ENCODE measurements around the gene STK11. TPM values are rescaled to one million over a fixed set of nuclear protein-coding genes. Genes with fewer than 3 reads are reported as not detected.

The STK11 gene
- total and polyA plus RNA-seq, 9 donors, result 36.9 to 71.2 (median 54.2) TPM

DNA sequence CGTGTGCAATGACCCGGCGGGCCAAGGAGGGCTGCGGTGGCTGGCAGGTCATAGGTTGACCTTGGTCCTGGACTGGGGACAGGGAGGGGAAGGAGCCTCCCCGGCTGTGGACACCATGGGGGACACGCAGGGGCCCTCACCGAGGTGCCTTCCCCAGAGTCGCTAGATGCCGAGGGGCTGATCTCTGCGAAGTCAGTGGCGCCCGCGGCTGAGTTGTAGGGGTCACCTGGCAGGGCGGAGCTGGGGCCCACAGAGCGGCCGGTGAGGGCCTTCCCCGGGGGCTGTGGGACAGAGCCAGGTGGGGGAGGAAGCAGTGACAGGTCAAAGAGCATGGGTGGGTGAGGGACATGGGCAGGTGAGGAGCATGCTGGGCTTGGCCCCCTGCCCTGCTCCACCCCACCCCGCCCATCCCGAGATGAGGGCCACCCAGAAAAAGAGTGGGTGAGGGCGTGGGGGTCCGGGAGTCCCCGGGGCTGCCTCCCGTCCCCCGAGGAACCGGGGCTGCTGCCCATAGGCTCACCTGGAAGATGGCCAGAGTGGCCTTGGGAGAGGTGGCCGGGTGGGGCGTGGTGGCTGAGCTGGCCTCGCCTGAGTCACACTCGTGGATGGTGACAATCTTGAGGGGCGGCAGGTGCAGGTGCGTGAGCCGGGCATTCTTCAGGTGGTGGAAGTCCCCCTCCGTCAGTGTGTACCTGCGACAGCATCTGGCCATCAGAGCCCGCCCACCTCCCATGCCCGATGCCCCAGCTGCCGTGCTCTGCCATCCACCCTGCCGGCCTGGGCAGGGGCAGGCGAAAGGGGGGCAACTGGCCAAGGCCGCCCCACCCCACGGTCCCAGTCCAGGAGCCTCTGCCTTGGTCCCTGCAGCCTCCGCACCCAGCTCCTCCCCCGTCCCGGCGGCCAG is 28.7 kb downstream of the STK11 start:
- no peaks in the 10 kb centered on the region for H3K36me3 ChIP-seq
- DNase-seq, result no peak
- H3K27me3 ChIP-seq, result peaks cover 4% of the 10 kb centered on the region
- 86 to 93% (median 89%) methylated on average over 45 of the region's 45 CpGs for WGBS, 3 donors
- TF ChIP-seq EP300 (IDR thresholded peaks at IDR 0.05), result no peak
- TF ChIP-seq POLR2A (IDR thresholded peaks at IDR 0.05), result no peak
- TF ChIP-seq, protein P1, sequence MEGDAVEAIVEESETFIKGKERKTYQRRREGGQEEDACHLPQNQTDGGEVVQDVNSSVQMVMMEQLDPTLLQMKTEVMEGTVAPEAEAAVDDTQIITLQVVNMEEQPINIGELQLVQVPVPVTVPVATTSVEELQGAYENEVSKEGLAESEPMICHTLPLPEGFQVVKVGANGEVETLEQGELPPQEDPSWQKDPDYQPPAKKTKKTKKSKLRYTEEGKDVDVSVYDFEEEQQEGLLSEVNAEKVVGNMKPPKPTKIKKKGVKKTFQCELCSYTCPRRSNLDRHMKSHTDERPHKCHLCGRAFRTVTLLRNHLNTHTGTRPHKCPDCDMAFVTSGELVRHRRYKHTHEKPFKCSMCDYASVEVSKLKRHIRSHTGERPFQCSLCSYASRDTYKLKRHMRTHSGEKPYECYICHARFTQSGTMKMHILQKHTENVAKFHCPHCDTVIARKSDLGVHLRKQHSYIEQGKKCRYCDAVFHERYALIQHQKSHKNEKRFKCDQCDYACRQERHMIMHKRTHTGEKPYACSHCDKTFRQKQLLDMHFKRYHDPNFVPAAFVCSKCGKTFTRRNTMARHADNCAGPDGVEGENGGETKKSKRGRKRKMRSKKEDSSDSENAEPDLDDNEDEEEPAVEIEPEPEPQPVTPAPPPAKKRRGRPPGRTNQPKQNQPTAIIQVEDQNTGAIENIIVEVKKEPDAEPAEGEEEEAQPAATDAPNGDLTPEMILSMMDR (IDR thresholded peaks at IDR 0.05), result no peak
- H3K27ac ChIP-seq, result no peak overlapping the region
- no peaks in the 10 kb centered on the region for H3K9me3 ChIP-seq
- intact Hi-C loops (cut with DNase I), result loop anchor here in 1 of 4 donors (10.0 kb wide), 1 partner anchor 310 kb away; the partner anchor contains the start of gene ARID3A
- H3K4me1 ChIP-seq (ENCODE audit: insufficient read depth), result peaks cover 23% of the 10 kb centered on the region
- H3K4me3 ChIP-seq, result no peak overlapping the region

DNA sequence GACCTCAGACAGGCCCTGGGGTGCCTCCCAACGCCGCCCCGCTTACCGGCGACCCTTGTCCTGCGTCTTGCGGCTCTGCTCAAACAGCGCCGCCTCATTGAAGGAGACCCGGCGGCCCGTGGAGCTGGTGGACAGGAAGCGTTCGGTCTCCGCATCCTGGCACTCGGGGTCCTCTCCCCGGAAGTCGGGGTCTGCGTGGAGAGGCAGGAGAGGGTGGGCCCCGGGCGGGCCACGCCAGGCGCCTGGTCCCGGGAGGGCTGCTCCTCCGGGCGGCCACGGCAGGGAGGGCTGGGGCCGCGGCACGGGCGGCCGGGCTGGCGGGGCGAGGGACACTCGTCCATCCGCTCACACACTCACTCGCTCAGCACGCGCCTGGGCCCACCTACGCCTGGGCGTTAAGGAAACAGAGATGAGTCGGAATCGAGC is 29.4 kb downstream of the STK11 start:
- no peak for DNase-seq
- intact Hi-C loops (cut with DNase I), result loop anchor here in 1 of 4 donors (10.0 kb wide), 1 partner anchor 310 kb away; the partner anchor contains the start of gene ARID3A
- Histone ChIP-seq H3K27me3 (peaks cover 4% of the 10 kb centered on the region), H3K4me1 (ENCODE audit: insufficient read depth) (peaks cover 23% of the 10 kb centered on the region), H3K4me3 (no peak overlapping the region), H3K27ac (no peak overlapping the region), H3K36me3 (no peaks in the 10 kb centered on the region), H3K9me3 (no peaks in the 10 kb centered on the region)
- TF ChIP-seq EP300 (IDR thresholded peaks at IDR 0.05), result no peak
- TF ChIP-seq POLR2A (IDR thresholded peaks at IDR 0.05), result no peak
- TF ChIP-seq, protein P1 (IDR thresholded peaks at IDR 0.05), result no peak
- 91 to 93% (median 92%) methylated on average over 43 of the region's 43 CpGs for WGBS, 3 donors

DNA sequence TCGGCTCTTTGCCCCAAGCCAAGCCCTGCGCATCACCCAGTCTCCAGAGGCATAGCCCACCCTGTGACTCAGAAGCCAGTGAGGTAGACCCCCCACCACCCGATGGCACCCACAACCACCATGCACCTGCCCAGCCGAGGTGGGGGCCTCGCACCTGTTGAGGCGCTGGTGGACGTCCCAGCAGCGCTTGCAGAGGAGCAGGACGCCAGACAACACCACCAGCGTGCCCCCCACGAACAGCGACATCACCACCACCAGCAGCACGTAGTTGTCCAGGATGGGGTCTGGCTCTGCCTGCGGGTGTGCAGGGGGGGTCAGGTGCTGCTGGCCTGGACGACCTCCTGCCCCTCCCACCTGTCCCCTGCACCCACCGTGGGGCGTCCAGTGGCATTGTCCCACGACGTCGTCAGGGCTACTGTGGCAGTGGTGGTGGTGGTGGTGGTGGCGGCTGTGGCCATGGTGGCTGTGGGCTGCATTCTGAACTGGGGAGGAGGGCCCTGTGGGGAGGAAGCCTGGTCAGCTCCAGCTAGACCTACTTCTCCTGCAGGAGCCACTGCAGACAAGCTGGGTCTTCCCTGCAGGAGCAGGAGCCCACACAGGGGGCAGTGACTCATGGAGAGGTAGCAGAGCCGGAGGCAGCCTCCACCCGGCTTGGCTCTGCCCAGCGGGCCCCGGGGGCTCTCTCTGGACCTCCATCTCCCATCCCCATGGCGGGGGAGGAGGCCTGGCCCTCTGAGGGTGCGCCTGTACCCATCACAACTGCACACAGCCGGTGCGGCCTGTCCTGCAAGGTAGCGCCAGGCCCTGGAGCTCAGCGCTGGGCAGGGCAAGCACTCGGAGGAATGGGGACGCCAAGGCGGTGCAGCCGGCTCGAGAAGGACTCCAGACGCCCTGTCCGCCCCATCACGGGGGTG is 30.3 kb downstream of the STK11 start:
- WGBS, 3 donors, result 68 to 73% (median 71%) methylated on average over 29 to 39 of the region's 39 CpGs
- DNase-seq, result no peak
- Histone ChIP-seq H3K4me3 (no peak overlapping the region), H3K9me3 (no peaks in the 10 kb centered on the region), H3K4me1 (ENCODE audit: insufficient read depth) (peaks cover 26% of the 10 kb centered on the region), H3K27me3 (peaks cover 4% of the 10 kb centered on the region), H3K27ac (no peak overlapping the region), H3K36me3 (no peaks in the 10 kb centered on the region)
- intact Hi-C loops (cut with DNase I), result loop anchor here in 1 of 4 donors (10.0 kb wide), 1 partner anchor 311 kb away; the partner anchor contains the start of gene ARID3A
- TF ChIP-seq, protein P1 (IDR thresholded peaks at IDR 0.05), result no peak
- TF ChIP-seq POLR2A (IDR thresholded peaks at IDR 0.05), result no peak

DNA sequence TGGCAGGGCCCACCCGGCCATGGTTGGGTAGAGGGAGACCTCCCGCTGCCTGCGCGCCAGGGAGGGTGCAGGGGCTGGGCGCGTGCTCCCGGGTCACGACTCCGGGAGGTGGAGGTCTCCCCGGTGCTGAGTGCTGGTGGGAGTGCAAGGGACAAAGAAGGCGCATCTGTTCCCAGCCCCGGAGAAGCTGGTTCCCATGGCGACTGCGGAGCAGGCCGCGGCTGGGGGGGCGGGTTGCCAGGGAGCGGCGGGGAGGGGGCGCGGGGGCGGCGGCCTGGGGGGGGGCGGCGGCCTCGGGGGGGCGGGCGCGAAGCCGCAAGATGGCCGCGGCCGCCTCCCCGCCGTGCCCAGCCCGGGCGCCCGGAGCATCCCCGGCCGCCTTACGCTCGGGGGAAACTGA is 31.0 kb downstream of the STK11 start:
- H3K4me1 ChIP-seq (ENCODE audit: insufficient read depth), result peaks cover 28% of the 10 kb centered on the region
- 8 to 19% (median 12%) methylated on average over 18 to 42 of the region's 42 CpGs for WGBS, 3 donors
- H3K27ac ChIP-seq, result peak overlapping the region in 1 of 2 donors; percentile 48
- no peak for TF ChIP-seq EP300 (IDR thresholded peaks at IDR 0.05)
- TF ChIP-seq, protein P1 (IDR thresholded peaks at IDR 0.05), result no peak
- TF ChIP-seq POLR2A (IDR thresholded peaks at IDR 0.05), result no peak
- H3K9me3 ChIP-seq, result no peaks in the 10 kb centered on the region
- peak overlapping the region; percentile 37 for H3K4me3 ChIP-seq
- intact Hi-C loops (cut with DNase I), result loop anchor here in 1 of 4 donors (10.0 kb wide), 1 partner anchor 312 kb away; the partner anchor contains the start of gene ARID3A
- no peak for DNase-seq
- H3K27me3 ChIP-seq, result peaks cover 4% of the 10 kb centered on the region
- no peaks in the 10 kb centered on the region for H3K36me3 ChIP-seq
